ENCODE results near the gene IRF7. TPM values are rescaled to one million over a fixed set of nuclear protein-coding genes. Genes with fewer than 3 reads are reported as not detected.
A peak's percentile ranks its signal among the peaks of the same experiment; 100 is the strongest.

The IRF7 gene
- total RNA-seq, 6 donors from 2014 or later, result 32.6 to 123 (median 56.2) TPM

DNA sequence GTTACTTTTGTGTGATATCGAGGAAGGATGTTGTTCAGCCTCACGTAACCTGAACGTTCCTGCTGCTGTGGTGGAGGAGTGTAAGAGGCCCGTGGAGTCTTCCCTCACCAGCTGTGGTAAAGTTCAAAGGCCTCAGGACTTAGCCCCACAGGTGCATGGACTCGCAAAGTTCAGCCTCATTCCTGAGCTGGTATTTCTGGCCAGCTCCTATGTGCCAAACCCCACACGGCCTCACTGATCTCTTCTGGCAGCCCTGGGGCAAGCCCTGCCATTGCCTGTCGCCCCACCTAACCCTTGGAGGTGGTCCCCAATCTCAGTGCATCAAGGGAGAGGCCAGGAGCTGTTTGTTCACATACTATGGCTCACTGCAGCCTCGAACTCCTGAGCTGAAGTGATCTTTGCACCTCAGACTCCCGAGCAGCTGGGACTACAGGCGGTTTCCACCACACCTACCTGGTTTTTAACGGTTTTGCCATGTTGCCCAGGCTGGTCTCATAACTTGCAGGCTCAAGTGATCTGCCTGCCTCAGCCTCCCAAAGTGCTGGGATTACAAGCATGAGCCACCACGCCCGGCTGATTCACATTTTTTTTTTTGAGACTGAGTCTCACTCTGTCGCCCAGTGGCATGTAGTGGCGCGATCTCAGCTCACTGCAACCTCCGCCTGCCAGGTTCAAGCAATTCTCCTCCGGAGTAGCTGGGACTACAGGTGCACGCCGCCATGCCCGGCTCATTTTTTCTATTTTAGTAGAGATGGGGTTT lies 37.3 kb downstream of the IRF7 start:
- no peak overlapping the region for H3K4me3 ChIP-seq
- ATAC-seq (ENCODE audit: low FRiP score in 2 of 2), result no peak

DNA sequence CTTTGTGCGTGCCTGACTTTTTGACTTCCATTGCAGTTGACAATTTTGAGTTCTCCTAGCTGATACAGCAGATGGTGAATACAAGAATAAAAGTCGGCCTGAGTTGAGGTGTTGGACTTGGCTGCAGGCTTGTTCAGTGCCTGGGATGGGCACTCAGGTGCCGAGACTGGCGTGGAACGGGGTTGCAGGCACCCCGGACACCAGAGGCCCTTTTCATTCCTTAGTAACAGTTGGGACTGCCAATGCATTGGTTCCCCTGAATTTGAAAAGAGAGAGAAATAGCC lies 38.2 kb downstream of the IRF7 start:
- Histone ChIP-seq H3K27ac (peak overlapping the region in 3 of 4 donors; percentile 92 to 97 (median 92)), H3K36me3 (peaks cover 3 to 10% (median 6%) of the 10 kb centered on the region in 4 donors), H3K27me3 (no peaks in the 10 kb centered on the region), H3K4me1 (peaks cover 45 to 61% (median 54%) of the 10 kb centered on the region in 4 donors), H3K9me3 (no peaks in the 10 kb centered on the region), H3K4me3 (peak overlapping the region in 3 of 4 donors; percentile 80 to 96 (median 88))
- ATAC-seq (ENCODE audit: low FRiP score in 2 of 2), result no peak
- peak in 1 of 2 donors; percentile 23 for DNase-seq
- WGBS, 2 donors, result 54 to 93% methylated on average over 3 to 6 of the region's 6 CpGs
- no peak for TF ChIP-seq POLR2A (IDR thresholded peaks at IDR 0.05)
- TF ChIP-seq, protein P1, sequence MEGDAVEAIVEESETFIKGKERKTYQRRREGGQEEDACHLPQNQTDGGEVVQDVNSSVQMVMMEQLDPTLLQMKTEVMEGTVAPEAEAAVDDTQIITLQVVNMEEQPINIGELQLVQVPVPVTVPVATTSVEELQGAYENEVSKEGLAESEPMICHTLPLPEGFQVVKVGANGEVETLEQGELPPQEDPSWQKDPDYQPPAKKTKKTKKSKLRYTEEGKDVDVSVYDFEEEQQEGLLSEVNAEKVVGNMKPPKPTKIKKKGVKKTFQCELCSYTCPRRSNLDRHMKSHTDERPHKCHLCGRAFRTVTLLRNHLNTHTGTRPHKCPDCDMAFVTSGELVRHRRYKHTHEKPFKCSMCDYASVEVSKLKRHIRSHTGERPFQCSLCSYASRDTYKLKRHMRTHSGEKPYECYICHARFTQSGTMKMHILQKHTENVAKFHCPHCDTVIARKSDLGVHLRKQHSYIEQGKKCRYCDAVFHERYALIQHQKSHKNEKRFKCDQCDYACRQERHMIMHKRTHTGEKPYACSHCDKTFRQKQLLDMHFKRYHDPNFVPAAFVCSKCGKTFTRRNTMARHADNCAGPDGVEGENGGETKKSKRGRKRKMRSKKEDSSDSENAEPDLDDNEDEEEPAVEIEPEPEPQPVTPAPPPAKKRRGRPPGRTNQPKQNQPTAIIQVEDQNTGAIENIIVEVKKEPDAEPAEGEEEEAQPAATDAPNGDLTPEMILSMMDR (IDR thresholded peaks at IDR 0.05), result no peak
- TF ChIP-seq EP300 (IDR thresholded peaks at IDR 0.05), result no peak
- TF ChIP-seq POLR2AphosphoS5 (IDR thresholded peaks at IDR 0.05), result no peak

More for the DNA sequence above, 37.3 kb downstream of the IRF7 start:
- Histone ChIP-seq H3K27me3 (no peaks in the 10 kb centered on the region), H3K27ac (no peak overlapping the region), H3K9me3 (no peaks in the 10 kb centered on the region), H3K4me1 (peaks cover 44 to 59% (median 49%) of the 10 kb centered on the region in 4 donors), H3K36me3 (peaks cover 4 to 19% (median 15%) of the 10 kb centered on the region in 4 donors)
- WGBS, 2 donors, result 79 to 81% methylated on average over 20 to 21 of the region's 21 CpGs
- no peak for DNase-seq
- TF ChIP-seq POLR2AphosphoS5 (IDR thresholded peaks at IDR 0.05) (no peak), EP300 (IDR thresholded peaks at IDR 0.05) (no peak), POLR2A (IDR thresholded peaks at IDR 0.05) (no peak)
- TF ChIP-seq, protein P1 (IDR thresholded peaks at IDR 0.05), result no peak

DNA sequence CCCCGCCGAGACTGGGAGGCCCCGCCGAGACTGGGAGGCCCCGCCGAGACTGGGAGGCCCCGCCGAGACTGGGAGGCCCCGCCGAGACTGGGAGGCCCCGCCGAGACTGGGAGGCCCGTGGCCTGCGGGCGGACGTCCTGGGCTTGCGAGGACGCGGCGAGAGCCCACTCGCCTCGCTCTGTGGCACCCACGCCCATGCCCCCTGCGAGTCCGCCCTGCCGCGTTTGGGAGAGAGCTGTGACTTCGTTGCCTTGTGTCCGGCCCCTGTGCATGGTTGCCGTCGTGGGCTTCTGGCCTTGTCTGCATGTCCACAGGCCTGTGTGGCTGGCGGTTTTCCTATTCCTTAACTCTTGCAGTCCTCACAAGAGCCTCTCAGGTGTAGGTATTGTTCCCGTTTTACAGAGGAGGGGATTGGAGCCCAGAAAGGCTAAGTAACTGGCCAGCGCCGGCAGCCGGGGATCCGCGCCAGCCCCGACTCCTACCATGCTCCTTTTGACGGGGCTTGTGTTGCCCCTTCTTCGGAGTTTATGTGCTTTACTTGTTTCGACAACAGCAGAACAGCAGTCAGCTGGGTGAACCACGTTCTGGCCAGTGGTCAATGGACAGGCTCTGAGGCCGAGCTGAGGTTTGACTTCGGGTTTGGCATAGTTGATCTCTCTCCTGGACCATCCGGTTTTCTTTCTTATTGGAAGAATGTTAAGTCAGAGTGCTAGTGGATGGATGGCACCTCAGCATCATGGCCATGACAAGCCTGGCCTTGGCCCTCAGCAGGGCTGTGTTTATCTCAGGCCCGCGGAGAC lies 38.7 kb downstream of the IRF7 start:
- H3K27ac ChIP-seq, result peak overlapping the region; percentile 92 to 97 (median 94)
- H3K4me3 ChIP-seq, result peak overlapping the region; percentile 78 to 96 (median 84)
- H3K36me3 ChIP-seq, result peaks cover 0 to 4% (median 4%) of the 10 kb centered on the region in 4 donors
- H3K27me3 ChIP-seq, result no peaks in the 10 kb centered on the region
- DNase-seq, result peak in 1 of 2 donors; percentile 86
- TF ChIP-seq, protein P1 (IDR thresholded peaks at IDR 0.05), result no peak
- no peak for TF ChIP-seq POLR2A (IDR thresholded peaks at IDR 0.05)
- TF ChIP-seq POLR2AphosphoS5 (IDR thresholded peaks at IDR 0.05), result no peak
- TF ChIP-seq EP300 (IDR thresholded peaks at IDR 0.05), result no peak
- ATAC-seq (ENCODE audit: low FRiP score in 2 of 2), result no peak
- WGBS, 2 donors, result 1 to 6% methylated on average over 15 to 25 of the region's 48 CpGs
- peaks cover 45 to 61% (median 54%) of the 10 kb centered on the region in 4 donors for H3K4me1 ChIP-seq
- no peaks in the 10 kb centered on the region for H3K9me3 ChIP-seq

DNA sequence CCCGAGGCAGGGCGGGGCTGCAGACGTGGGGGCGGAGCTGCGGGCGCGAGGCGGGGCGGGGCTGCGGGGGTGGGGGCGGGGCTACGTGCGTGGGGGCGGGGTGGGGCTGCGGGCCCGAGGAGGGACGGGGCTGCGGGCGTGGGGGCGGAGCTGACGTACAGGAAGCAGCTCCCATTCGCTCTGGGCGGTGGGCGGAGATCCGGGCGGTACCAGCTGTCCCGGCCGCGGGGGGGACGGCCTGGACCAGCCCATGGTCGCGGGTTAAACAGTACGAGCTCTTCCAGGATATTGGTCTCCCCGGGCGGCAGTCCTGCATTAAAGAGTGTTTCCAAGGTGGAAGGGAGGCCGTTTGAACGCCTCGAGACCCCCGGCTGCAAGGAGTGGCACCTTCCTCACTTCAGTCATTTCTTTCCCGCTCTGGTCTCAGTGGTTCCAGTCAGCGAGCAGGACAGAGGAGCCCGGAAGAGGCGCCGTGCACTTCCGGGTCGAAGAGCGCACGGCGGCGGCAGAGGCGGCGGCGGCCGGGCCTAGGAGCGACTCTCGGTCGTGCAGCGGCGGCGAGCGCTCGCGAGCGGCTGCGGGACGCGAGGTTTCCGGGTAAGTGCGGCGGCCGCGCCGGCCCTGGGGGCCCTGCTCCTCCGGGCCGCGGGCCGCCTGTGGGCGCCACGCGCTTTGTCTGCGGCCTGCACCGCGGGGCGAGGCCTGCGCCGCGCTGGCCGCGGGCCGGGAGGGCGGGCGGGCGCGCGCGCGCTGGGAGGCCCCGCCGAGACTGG lies 39.6 kb downstream of the IRF7 start, which contains the start of gene PHRF1:
Gene PHRF1 (plus strand): TSS at position 475 of the 773 bp plus-strand sequence. CDS start 5,043 bp downstream, outside the sequence.
- DNase-seq (peak; percentile 96 to 98), ATAC-seq (ENCODE audit: low FRiP score in 2 of 2) (peak; percentile 95 to 97)
- H3K36me3 ChIP-seq, result no peaks in the 10 kb centered on the region
- H3K27ac ChIP-seq, result peak within 1 kb of the TSS; percentile 92 to 97 (median 94)
- peak; percentile 75 to 90 for TF ChIP-seq POLR2AphosphoS5 (IDR thresholded peaks at IDR 0.05)
- TF ChIP-seq, protein P1 (IDR thresholded peaks at IDR 0.05), result peak in 4 of 6 experiments; percentile 19 to 51 (median 26)
- TF ChIP-seq EP300 (IDR thresholded peaks at IDR 0.05), result peak in 1 of 4 donors; percentile 10
- TF ChIP-seq POLR2A (IDR thresholded peaks at IDR 0.05), result peak; percentile 22 to 88 (median 70)
- H3K4me1 ChIP-seq, result peaks cover 45 to 64% (median 52%) of the 10 kb centered on the region in 4 donors
- H3K4me3 ChIP-seq, result peak within 1 kb of the TSS; percentile 78 to 96 (median 84)
- H3K9me3 ChIP-seq, result no peaks in the 10 kb centered on the region
- WGBS, 2 donors, result 0 to 6% methylated on average over 6 to 37 of the region's 99 CpGs
- no peaks in the 10 kb centered on the region for H3K27me3 ChIP-seq
